Fibroblast of pulmonary artery (primary cell): ENCODE results near the gene CCL1.

Experiments used
- DNase-seq: peaks from one replicate; pipeline ENCODE4 v3.0.0-alpha.2; 2010; ENCODE audit warnings: low read depth
- H3K4me3 ChIP-seq: replicated peaks from 2 replicates; pipeline ENCODE4 v1.5.1; 2011; ENCODE audit warnings: low read depth, mild to moderate bottlenecking, control low read depth, low read length, moderate library complexity
- TF ChIP-seq, protein P1 (sequence below): IDR thresholded peaks from 2 replicates; pipeline ENCODE4 v1.5.1; 2011; ENCODE audit warnings: mild to moderate bottlenecking, control low read depth, low read length, inconsistent platforms; ENCODE audit errors: missing control alignments

The CCL1 gene, protein sequence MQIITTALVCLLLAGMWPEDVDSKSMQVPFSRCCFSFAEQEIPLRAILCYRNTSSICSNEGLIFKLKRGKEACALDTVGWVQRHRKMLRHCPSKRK

DNA sequence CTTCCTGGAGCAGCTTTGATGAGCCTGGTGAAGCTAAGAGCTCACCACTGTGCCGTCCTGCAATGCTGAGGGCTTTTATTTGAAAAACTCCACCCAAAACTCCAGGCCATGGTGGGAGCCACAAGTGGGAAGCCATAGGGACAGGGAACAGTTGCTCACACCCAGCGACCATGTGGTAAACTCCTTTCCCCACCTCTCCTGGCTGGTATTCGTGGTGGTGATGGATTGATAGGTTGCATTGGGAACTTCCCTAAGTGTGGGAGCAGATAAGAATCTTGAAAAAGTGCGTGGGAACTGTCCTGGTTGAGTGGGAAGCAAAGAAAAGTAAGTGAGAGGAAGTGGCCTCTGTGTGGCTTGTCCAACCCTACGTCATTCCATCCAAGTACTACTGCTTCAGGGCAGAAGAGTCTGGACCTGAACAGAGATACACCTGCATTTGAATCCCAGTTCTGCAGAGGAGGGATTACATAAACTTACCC lies at the start of gene CCL1:
Gene CCL1, minus strand, starts transcription at position 51 of the 479 bp plus-strand sequence. CDS start 72 bp downstream, outside the sequence.
- TF ChIP-seq, protein P1, sequence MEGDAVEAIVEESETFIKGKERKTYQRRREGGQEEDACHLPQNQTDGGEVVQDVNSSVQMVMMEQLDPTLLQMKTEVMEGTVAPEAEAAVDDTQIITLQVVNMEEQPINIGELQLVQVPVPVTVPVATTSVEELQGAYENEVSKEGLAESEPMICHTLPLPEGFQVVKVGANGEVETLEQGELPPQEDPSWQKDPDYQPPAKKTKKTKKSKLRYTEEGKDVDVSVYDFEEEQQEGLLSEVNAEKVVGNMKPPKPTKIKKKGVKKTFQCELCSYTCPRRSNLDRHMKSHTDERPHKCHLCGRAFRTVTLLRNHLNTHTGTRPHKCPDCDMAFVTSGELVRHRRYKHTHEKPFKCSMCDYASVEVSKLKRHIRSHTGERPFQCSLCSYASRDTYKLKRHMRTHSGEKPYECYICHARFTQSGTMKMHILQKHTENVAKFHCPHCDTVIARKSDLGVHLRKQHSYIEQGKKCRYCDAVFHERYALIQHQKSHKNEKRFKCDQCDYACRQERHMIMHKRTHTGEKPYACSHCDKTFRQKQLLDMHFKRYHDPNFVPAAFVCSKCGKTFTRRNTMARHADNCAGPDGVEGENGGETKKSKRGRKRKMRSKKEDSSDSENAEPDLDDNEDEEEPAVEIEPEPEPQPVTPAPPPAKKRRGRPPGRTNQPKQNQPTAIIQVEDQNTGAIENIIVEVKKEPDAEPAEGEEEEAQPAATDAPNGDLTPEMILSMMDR, result no peak
- DNase-seq, result no peak
- no peak within 1 kb of the TSS for H3K4me3 ChIP-seq

DNA sequence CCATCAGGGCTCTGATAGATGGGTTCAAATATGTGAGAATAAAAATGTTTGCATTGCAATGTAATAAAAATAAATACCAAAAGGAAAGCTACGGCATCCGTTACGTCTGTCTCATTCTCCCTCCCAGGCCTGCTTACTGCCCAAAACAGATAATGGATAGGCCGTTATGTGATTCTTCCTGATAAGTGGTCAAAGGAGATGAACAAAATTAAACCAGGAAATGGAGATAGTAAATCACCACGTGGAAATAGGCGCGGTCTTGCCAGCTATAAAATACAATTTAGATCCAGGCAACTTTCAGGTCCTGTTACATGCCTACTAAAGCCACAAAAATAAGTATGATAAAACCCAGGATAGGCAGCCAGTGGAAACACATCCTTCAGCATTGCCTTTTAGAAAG lies 49.5 kb upstream of the CCL1 start:
- TF ChIP-seq, protein P1, result no peak
- H3K4me3 ChIP-seq, result no peak overlapping the region
- DNase-seq, result no peak

DNA sequence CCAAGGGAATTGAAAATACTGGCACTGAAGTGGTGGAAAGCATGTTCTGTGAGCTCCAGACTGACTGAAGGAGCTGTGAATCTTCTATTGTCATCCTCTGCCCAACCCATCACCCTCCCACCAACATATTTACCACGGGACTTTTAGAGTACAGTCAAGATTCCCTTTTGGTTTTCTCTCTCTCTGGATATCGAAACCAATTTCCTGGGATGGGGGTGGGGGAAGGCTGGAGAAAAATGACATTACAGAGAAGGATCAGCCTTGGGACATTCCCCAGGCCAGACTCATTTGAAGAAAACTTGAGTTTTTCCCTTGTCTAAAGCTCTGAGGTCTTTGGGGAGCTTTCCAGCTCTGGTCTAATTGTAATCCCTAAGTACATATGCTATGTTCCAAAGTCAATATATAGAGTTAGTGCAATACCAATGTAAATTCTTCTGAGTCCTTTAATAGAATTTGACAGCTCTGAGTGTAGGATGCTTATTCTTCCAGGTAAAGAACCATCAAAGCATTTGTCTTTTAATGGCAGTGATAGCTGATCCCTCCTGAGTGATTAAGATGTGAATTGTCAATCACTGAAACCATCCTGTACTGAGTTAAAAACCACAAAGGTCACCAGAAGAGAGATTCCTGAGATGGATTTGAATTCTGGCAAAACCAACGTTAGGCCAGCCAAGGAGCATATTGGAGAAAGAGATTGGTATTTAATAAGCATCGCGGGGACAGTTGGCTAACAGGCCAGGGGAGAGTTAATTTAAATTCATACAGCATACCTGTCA lies 48.8 kb upstream of the CCL1 start:
- no peak for DNase-seq
- no peak overlapping the region for H3K4me3 ChIP-seq
- TF ChIP-seq, protein P1, result no peak

DNA sequence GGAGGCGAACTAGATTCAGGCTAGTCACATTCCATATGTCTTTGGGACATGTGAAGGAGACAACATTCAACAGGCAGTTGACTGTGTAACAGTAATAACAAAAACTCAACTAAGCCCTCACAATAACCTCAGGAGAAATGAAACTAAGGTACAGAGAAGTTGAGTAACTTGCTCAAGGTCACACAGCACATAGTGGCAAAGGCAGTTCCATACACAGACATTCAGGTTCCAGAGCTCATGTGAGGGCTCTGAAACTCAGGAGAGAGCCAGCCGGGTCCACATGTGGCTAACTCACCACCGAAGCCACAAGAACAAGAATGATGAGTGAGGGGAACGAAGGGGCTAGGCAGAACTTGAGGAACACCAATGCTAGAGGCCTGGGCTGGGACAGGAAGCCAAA lies 46.3 kb upstream of the CCL1 start:
- no peak for DNase-seq
- no peak overlapping the region for H3K4me3 ChIP-seq
- TF ChIP-seq, protein P1, result no peak

DNA sequence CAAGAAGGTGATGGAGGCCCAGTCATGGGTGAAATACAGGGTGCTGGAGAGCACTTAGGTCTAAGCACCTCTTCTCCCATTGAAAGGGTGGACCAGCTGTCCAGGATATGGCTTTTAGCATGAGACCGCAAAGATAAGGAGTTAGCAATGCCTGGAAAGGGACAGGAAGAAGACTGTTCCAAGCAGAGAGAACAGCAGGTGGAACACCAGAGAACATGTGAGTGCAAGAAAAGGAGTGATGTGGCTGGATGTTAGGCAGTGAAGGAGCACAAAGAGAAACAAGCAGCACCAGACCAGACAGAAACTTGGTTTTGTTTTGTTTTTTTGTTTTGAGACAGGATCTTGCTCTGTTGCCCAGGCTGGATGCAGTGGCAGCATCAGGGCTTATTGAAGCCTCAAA lies 45.4 kb upstream of the CCL1 start:
- TF ChIP-seq, protein P1, result no peak
- H3K4me3 ChIP-seq, result no peak overlapping the region
- DNase-seq, result no peak

DNA sequence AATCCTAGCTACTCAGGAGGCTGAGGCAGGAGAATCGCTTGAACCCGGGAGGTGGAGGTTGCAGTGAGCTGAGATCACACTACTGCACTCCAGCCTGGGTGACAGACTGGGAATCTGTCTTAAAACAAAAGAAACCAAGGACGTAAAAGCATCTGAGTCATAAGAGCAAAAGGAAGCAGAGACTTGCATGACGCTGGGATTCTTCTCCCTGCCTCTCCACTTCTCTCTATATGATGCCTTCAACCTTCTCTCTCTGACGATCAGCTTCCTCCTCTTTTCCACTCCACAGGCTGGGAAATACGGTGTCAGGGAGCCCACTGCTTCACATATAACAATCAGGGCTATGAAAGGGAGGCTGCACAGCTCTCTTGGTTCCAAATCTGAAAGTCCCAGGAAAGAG lies 43.2 kb upstream of the CCL1 start:
- TF ChIP-seq, protein P1, result no peak
- no peak overlapping the region for H3K4me3 ChIP-seq
- no peak for DNase-seq
